HEK293 (cell line): Measurements from ENCODE around the gene CCDC57.

Experiments used
- CTCF ChIA-PET: fragments of 350-600 bp; formaldehyde crosslinking; extraction: SDS; loops from one replicate; lab custom pipeline; 2021; ENCODE audit warnings: antibody characterized with exemption; lab: Yijun Ruan, JAX
- POLR2A ChIA-PET: fragments of 300-600 bp; formaldehyde crosslinking; extraction: SDS; loops from one replicate; lab custom pipeline; 2020; ENCODE audit warnings: antibody characterized with exemption, inconsistent platforms; lab: Yijun Ruan, JAX
- H3K27ac ChIP-seq: fragments of 200-500 bp; sonication (Bioruptor generic); 2 replicates; pipeline ENCODE4 v1.5.1; 2014; ENCODE audit warnings: low read depth, low read length, control low read depth, inconsistent platforms; ENCODE audit errors: extremely low read depth
- H3K36me3 ChIP-seq, 2 experiments: fragments of 200-500 bp in 1 of 2; sonication (Bioruptor generic) in 1 of 2; 1 replicate in 1 of 2; 2 replicates in 1 of 2; pipeline ENCODE4 v1.5.1; 2014 to 2017; ENCODE audit warnings: inconsistent platforms in 2 of 2, low read length in 2 of 2; ENCODE audit not compliant: control insufficient read depth in 2 of 2, insufficient read depth in 1 of 2
- H3K4me1 ChIP-seq: fragments of 200-500 bp; sonication (Bioruptor generic); 2 replicates; pipeline ENCODE4 v1.5.1; 2014; ENCODE audit warnings: mild to moderate bottlenecking, low read length, inconsistent platforms; ENCODE audit not compliant: control insufficient read depth, insufficient read depth
- H3K4me3 ChIP-seq: 2 replicates; pipeline ENCODE4 v1.5.1; 2011; ENCODE audit warnings: low read depth, mild to moderate bottlenecking, control low read depth, low read length, moderate library complexity
- H3K9me3 ChIP-seq: fragments of 200-500 bp; sonication (Bioruptor generic); 2 replicates; pipeline ENCODE4 v1.5.1; 2014; ENCODE audit warnings: low read depth, low read length, inconsistent platforms; ENCODE audit not compliant: control insufficient read depth, insufficient read depth
- FEZF1 ChIP-seq: fragments of 450-650 bp; formaldehyde crosslinking; IDR thresholded peaks from 2 replicates; pipeline ENCODE4 v1.5.1; 2016; ENCODE audit warnings: missing biosample characterization, missing genetic modification characterization
- PRDM1 ChIP-seq: fragments of 450-650 bp; formaldehyde crosslinking; IDR thresholded peaks from 2 replicates; pipeline ENCODE4; 2016; ENCODE audit warnings: missing biosample characterization, missing genetic modification characterization
- ZBTB20 ChIP-seq: fragments of 450-650 bp; formaldehyde crosslinking; IDR thresholded peaks from 2 replicates; pipeline ENCODE4 v1.5.1; 2016; ENCODE audit warnings: missing biosample characterization, missing genetic modification characterization
- ZBTB26 ChIP-seq: fragments of 450-650 bp; formaldehyde crosslinking; optimal IDR thresholded peaks from 2 replicates; pipeline ENCODE3; 2016; ENCODE audit warnings: missing biosample characterization, mild to moderate bottlenecking, missing genetic modification characterization
- ZBTB48 ChIP-seq: fragments of 450-650 bp; formaldehyde crosslinking; IDR thresholded peaks from 2 replicates; pipeline ENCODE4 v1.5.1; 2016; ENCODE audit warnings: missing biosample characterization, missing genetic modification characterization
- ZIC2 ChIP-seq: fragments of 450-650 bp; formaldehyde crosslinking; IDR thresholded peaks from 2 replicates; pipeline ENCODE4 v1.5.1; 2016; ENCODE audit warnings: missing biosample characterization, missing genetic modification characterization
- ZNF10 ChIP-seq: fragments of 450-650 bp; formaldehyde crosslinking; IDR thresholded peaks from 2 replicates; pipeline ENCODE4 v1.5.1; 2017; ENCODE audit warnings: missing biosample characterization, missing genetic modification characterization
- ZNF18 ChIP-seq: fragments of 450-650 bp; formaldehyde crosslinking; IDR thresholded peaks from 2 replicates; pipeline ENCODE4 v1.5.1; 2016; ENCODE audit warnings: missing biosample characterization, missing genetic modification characterization
- ZNF223 ChIP-seq: fragments of 450-650 bp; formaldehyde crosslinking; IDR thresholded peaks from 2 replicates; pipeline ENCODE4 v1.5.1; 2016; ENCODE audit warnings: missing biosample characterization, missing genetic modification characterization
- ZNF23 ChIP-seq: fragments of 450-650 bp; formaldehyde crosslinking; IDR thresholded peaks from 2 replicates; pipeline ENCODE4 v1.5.1; 2016; ENCODE audit warnings: missing biosample characterization, missing genetic modification characterization, borderline replicate concordance
- ZNF274 ChIP-seq, 2 experiments: fragments of 200-500 bp in 1 of 2; fragments of 450-650 bp in 1 of 2; sonication (Bioruptor generic) in 1 of 2; formaldehyde crosslinking in 1 of 2; IDR thresholded peaks; 2 replicates each; pipeline versions ENCODE4 v1.5.1 to v1.6.1; 2014 to 2016; ENCODE audit warnings: borderline replicate concordance in 1 of 2, inconsistent platforms in 1 of 2, low read length in 1 of 2, missing biosample characterization in 1 of 2, missing genetic modification characterization in 1 of 2
- ZNF280D ChIP-seq: fragments of 450-650 bp; formaldehyde crosslinking; IDR thresholded peaks from 2 replicates; pipeline ENCODE4 v1.5.1; 2016; ENCODE audit warnings: missing biosample characterization, missing genetic modification characterization
- ZNF341 ChIP-seq: fragments of 450-650 bp; formaldehyde crosslinking; IDR thresholded peaks from 2 replicates; pipeline ENCODE4; 2016; ENCODE audit warnings: low read depth, missing biosample characterization, missing genetic modification characterization
- ZNF391 ChIP-seq: fragments of 450-650 bp; formaldehyde crosslinking; IDR thresholded peaks from 2 replicates; pipeline ENCODE4 v1.5.1; 2016; ENCODE audit warnings: low read depth, missing biosample characterization, missing genetic modification characterization, borderline replicate concordance
- ZNF488 ChIP-seq: fragments of 450-650 bp; formaldehyde crosslinking; IDR thresholded peaks from 2 replicates; pipeline ENCODE4 v1.5.1; 2016; ENCODE audit warnings: missing biosample characterization, missing genetic modification characterization
- ZNF548 ChIP-seq: fragments of 450-650 bp; formaldehyde crosslinking; IDR thresholded peaks from 2 replicates; pipeline ENCODE4 v1.5.1; 2016; ENCODE audit warnings: missing biosample characterization, missing genetic modification characterization
- ZNF580 ChIP-seq: fragments of 450-650 bp; formaldehyde crosslinking; IDR thresholded peaks from 2 replicates; pipeline ENCODE4 v1.5.1; 2016; ENCODE audit warnings: missing biosample characterization, missing genetic modification characterization
- ZNF600 ChIP-seq: fragments of 450-650 bp; formaldehyde crosslinking; IDR thresholded peaks from 2 replicates; pipeline ENCODE4 v1.5.1; 2016; ENCODE audit warnings: missing biosample characterization, missing genetic modification characterization
- ZNF654 ChIP-seq: fragments of 450-650 bp; formaldehyde crosslinking; IDR thresholded peaks from 2 replicates; pipeline ENCODE4 v1.5.1; 2016; ENCODE audit warnings: low read depth, missing biosample characterization, missing genetic modification characterization
- ZNF670 ChIP-seq: fragments of 450-650 bp; formaldehyde crosslinking; IDR thresholded peaks from 2 replicates; pipeline ENCODE4 v1.5.1; 2016; ENCODE audit warnings: missing biosample characterization, missing genetic modification characterization, low read depth
- ZNF692 ChIP-seq: fragments of 450-650 bp; formaldehyde crosslinking; IDR thresholded peaks from 2 replicates; pipeline ENCODE4 v1.5.1; 2016; ENCODE audit warnings: missing biosample characterization, missing genetic modification characterization
- ZNF707 ChIP-seq: fragments of 450-650 bp; formaldehyde crosslinking; IDR thresholded peaks from 2 replicates; pipeline ENCODE4 v1.5.1; 2016; ENCODE audit warnings: missing biosample characterization, missing genetic modification characterization

Gene CCDC57

GRCh38 chr17:82118815-82119380 lies 93.7 kb downstream of the CCDC57 start:
- CTCF ChIA-PET: interaction anchor here (0.7 kb wide), 1 partner anchor 81 kb away, joined by 3 read pairs; the partner anchor contains the start of gene DCXR
- POLR2A ChIA-PET: no interaction called here
- no peak overlapping the region for H3K27ac ChIP-seq

GRCh38 chr17:82118168-82118814 lies 94.4 kb downstream of the CCDC57 start:
- Histone ChIP-seq H3K4me3 (no peak overlapping the region), H3K9me3 (no peaks in the 10 kb centered on the region), H3K36me3 (peaks cover 5 to 24% of the 10 kb centered on the region in 2 experiments), H3K4me1 (no peaks in the 10 kb centered on the region), H3K27ac (no peak overlapping the region)
- POLR2A ChIA-PET: interaction anchor here (0.6 kb wide), 1 partner anchor 95 kb away, joined by 7 read pairs; the partner anchor contains the start of genes CENPX and LRRC45
- CTCF ChIA-PET: no interaction called here
- TF ChIP-seq ZIC2 (tag by site-specific recombination) (no peak), FEZF1 (tag by site-specific recombination) (no peak), ZNF341 (no peak), ZNF670 (no peak), ZNF654 (tag by site-specific recombination) (no peak), ZNF280D (tag by site-specific recombination) (no peak), ZNF600 (tag by site-specific recombination) (no peak), ZBTB20 (tag by site-specific recombination) (no peak), ZNF488 (tag by site-specific recombination) (no peak)

More at GRCh38 chr17:82118815-82119380, 93.7 kb downstream of the CCDC57 start:
- peaks cover 11 to 18% of the 10 kb centered on the region in 2 experiments for H3K36me3 ChIP-seq
- TF ChIP-seq ZNF274 (IDR thresholded peaks at IDR 0.05; ENCODE audit: low read length) (no peak), ZNF274 (tag by site-specific recombination; IDR thresholded peaks at IDR 0.05; ENCODE audit: borderline replicate concordance) (no peak), ZNF391 (tag by site-specific recombination) (no peak), ZBTB26 (tag by site-specific recombination) (no peak), ZNF23 (tag by site-specific recombination) (no peak), ZNF707 (tag by site-specific recombination) (no peak), ZNF548 (tag by site-specific recombination) (no peak), ZNF692 (tag by site-specific recombination) (no peak), PRDM1 (tag by site-specific recombination) (no peak), ZNF18 (tag by site-specific recombination) (no peak), ZNF488 (tag by site-specific recombination) (no peak), ZNF10 (tag by site-specific recombination) (no peak), ZNF223 (tag by site-specific recombination) (no peak), ZBTB48 (tag by site-specific recombination) (no peak), ZNF580 (tag by site-specific recombination) (no peak)
- TF ChIP-seq, all 188 proteins: peak for 0
- no peak overlapping the region for H3K4me3 ChIP-seq
- H3K9me3 ChIP-seq: no peaks in the 10 kb centered on the region
- no peaks in the 10 kb centered on the region for H3K4me1 ChIP-seq
